Fibroblast of skin of right biceps (primary cell): ENCODE measurements around the gene OGDH.
"Not testable (repeated sequence)": the region's sequence is repeated elsewhere in the genome, so short reads cannot be mapped to it uniquely, and the experiment has no call there.

Experiments
- DNase-seq: peaks from one replicate; pipeline ENCODE4 v3.0.0-alpha.2; 2013

OGDH gene

GRCh38 chr7:44678471-44679179 lies 72.2 kb downstream of the OGDH start:
- peak; percentile 77 for DNase-seq

- DNase-seq, result no peak
Observed at GRCh38 chr7:44681645-44682044, 75.2 kb downstream of the OGDH start.

DNA sequence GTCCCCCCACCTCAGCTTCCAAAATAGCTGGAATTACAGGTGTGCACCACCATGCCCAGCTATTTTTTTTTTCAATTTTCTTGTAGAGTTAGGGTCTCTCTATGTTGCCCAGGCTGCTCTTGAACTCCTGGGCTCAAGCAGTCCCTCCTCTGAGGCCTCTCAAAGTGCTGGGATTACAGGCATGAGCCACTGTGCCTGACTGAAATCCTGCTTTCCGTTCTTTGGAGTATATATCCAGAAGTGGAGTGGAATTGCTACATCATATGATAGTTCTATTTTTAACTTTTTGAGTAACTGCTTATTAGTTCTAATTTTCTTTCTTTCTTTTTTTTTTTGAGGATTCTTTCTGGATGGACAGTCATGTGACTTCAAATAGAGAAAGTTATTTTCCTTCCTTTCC lies 79.3 kb downstream of the OGDH start:
- no peak for DNase-seq

GRCh38 chr7:44689427-44689826 lies 83.0 kb downstream of the OGDH start:
- DNase-seq, result no peak

GRCh38 chr7:44693641-44694313 lies 87.3 kb downstream of the OGDH start:
- peak; percentile 67 for DNase-seq

- no peak for DNase-seq
Observed at GRCh38 chr7:44694326-44694725, 87.9 kb downstream of the OGDH start.

DNA sequence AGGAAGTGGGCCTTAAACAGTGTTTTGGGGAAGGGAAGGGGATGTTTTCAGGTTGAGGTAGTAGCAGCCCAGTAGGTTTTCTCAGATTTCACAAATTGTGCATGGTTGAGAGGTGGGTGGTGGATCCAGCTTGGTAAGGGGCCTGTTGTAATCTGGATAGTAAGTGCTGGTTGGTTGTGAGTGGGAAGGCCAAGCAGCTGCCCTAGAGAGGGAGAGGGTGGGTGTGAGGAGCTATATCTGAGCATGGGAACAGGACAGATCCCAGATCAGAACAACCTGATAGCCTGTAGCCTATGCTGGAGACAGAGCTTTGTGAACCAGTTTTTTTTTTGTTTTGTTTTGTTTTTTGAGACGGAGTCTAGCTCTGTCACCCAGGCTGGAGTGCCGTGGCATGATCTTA lies 88.3 kb downstream of the OGDH start:
- DNase-seq, result no peak

- no peak for DNase-seq
Observed at GRCh38 chr7:44695756-44696155, 89.3 kb downstream of the OGDH start.

DNA sequence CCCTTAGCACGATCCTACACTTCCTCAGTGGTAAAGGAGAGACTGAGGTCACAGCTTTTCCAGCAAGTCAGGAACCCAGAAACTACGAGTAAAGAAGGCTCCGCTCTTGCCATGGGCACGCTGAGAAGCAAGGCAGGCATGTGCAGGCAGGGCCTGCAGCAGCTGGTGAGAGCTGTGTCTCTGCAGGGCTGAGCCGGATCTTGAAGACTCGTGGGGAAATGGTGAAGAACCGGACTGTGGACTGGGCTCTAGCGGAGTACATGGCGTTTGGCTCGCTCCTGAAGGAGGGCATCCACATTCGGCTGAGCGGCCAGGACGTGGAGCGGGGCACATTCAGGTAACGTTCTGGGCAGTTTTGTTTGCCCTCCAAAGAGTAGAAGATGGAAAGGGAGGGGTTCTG lies 90.3 kb downstream of the OGDH start:
- DNase-seq, result no peak

DNA sequence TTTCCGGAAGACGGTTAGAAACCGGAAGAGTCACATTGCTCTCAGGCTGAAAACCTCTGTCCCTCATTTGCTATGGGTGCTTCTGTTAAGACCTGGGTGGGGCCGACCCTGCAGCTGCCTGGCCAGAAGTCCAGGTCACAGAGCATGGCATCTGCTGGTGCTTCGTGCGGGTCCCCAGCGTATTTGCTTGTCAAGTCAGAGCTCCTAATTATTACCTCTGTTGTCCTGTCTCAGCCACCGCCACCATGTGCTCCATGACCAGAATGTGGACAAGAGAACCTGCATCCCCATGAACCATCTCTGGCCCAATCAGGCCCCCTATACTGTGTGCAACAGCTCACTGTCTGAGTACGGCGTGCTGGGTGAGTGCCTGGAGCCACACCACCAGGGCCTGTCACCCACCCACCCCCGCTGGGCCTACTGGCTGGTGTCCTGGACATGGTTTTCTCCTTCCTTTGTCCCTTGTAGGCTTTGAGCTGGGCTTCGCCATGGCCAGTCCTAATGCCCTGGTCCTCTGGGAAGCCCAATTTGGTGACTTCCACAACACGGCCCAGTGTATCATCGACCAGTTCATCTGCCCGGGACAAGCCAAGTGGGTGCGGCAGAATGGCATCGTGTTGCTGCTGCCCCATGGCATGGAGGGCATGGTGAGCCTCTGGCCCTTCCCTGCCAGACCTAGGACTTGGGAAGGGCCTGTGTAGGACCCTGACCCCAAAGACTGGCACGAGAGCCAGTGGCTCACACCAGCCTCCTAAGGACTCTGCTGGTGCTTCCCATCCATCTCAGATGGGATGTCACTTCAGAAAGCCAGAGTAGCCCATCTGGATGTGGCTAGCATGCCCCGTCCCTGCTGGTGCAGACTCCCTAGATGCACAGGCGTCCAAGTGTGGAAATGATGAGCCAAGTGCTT lies 91.0 kb downstream of the OGDH start:
- DNase-seq, result no peak

DNA sequence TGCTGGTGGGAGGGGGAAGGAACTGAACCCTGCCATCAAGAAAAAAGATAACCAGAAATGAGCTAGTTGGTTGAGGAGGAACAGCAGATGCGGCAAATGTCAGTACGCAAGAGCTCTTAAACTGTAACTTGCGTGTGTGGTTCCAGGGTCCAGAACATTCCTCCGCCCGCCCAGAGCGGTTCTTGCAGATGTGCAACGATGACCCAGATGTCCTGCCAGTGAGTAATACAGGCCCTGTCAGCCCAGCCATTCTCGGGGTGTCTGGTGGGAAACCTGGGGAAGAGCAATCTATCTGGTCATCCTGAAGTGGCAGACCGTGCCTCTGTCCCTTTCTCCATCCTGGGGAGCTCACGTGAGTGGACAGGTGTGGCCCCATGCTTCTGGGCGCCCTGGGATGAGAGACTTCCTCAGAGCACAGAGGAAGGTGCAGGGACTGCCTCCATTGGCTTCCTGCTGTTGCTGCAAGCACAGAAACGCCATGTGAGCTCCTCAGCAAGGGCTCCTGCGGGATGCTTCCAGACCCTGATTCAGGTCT lies 91.7 kb downstream of the OGDH start:
- DNase-seq, result no peak

GRCh38 chr7:44699598-44699997 lies 93.2 kb downstream of the OGDH start:
- DNase-seq, result not testable (repeated sequence)

DNA sequence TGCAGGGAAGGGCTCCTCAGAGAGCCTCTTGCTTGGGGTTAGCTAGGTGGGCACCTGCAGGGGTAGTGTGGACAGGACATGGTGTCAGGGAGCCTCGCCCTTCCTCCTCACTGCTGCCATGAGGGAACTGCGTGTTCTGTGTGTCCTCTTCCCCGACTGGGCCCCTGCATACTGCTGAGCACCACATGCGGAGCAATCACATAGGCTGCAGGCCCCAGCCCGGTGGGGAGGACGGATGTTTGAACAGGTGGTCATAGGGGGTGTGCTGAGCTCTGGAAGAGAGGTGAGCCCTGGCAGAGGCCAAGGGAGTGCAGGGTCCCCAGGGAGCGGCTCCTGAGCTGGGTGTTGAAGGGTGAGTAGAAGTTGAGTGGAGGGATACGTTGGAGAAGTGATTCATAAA lies 93.9 kb downstream of the OGDH start:
- DNase-seq, result no peak

GRCh38 chr7:44703391-44703790 lies 97.0 kb downstream of the OGDH start:
- not testable (repeated sequence) for DNase-seq

- no peak for DNase-seq
Observed at GRCh38 chr7:44703921-44704320, 97.5 kb downstream of the OGDH start.

GRCh38 chr7:44705434-44705833 lies 99.0 kb downstream of the OGDH start:
- DNase-seq, result no peak

DNA sequence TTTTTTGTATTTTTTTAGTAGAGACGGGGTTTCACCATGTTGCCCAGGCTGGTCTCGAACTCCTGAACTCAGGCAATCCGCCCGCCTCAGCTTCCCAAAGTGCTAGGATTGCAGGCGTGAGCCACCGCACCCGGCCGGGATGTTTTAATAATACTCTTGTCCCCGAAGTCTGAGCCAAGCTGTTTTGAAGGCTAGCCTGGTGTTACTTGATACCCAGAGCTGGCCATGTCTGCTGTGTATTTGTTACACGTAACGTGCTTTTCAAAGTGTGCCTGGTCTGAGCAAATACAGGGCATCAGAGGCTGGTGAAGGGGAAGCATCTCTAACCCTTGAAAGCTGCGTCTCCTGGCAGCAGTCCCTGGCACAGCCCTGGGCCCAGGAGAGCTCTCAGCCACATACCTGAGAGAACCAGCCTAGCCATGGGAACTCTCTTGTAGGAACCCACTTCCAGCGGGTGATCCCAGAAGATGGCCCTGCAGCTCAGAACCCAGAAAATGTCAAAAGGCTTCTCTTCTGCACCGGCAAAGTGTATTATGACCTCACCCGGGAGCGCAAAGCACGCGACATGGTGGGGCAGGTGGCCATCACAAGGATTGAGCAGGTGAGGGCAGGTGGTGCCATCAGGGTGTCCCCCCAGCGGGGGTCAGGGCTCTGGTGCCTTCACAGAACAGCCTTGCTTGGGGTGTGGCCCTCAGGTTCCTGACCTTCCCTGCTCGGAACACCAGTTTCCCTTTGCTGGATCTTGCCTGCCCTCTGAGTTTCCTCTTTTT lies 100.5 kb downstream of the OGDH start:
- DNase-seq, result no peak

DNA sequence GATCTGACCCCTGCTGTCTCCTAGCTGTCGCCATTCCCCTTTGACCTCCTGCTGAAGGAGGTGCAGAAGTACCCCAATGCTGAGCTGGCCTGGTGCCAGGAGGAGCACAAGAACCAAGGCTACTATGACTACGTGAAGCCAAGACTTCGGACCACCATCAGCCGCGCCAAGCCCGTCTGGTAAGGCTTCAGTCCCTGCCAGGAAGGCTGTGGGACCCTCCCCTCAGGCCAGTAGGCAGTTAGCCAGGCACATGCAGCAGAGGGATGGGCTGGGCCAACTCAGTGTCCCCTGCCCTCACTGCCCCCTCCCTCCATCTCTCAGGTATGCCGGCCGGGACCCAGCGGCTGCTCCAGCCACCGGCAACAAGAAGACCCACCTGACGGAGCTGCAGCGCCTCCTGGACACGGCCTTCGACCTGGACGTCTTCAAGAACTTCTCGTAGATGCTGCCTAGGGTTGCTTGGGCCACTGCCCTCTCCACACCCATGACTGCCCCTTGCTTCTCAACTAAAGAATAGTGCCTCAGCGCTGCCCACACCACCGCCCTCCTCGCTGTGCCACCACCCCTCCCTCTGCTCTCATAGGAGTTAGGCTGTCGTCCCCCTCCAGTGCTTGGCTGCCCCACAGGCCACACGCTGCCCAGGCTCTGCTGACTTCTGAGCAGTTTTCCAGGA lies 101.3 kb downstream of the OGDH start:
- DNase-seq, result no peak

GRCh38 chr7:44709011-44709915 lies 102.8 kb downstream of the OGDH start:
- DNase-seq, result no peak

GRCh38 chr7:44709945-44710596 lies 103.6 kb downstream of the OGDH start:
- DNase-seq, result no peak
